HCT116 (cell line): ENCODE measurements around the gene ANXA10.

Experiments used
- CTCF ChIP-seq, 3 experiments: fragments of 200-600 bp in 1 of 3; sonication (generic) in 1 of 3; IDR thresholded peaks in 2 of 3; conservative IDR thresholded peaks in 1 of 3; 2 replicates each; pipeline ENCODE4 v1.5.1; 2012 to 2017; ENCODE audit warnings: low read depth in 2 of 3, low read length in 2 of 3, antibody characterized with exemption in 1 of 3, borderline replicate concordance in 1 of 3, control low read depth in 1 of 3, mild to moderate bottlenecking in 1 of 3, mixed read lengths in 1 of 3, mixed run types in 1 of 3, moderate library complexity in 1 of 3; ENCODE audit not compliant: insufficient read depth in 1 of 3
- EZH2 ChIP-seq: fragments of 200-600 bp; sonication (generic); IDR thresholded peaks from 2 replicates; pipeline ENCODE4 v1.6.1; 2017; ENCODE audit warnings: antibody characterized with exemption, mixed run types
- EZH2phosphoT487 ChIP-seq: fragments of 200-600 bp; IDR thresholded peaks from 2 replicates; pipeline ENCODE4 v1.6.1; 2018; ENCODE audit warnings: antibody characterized with exemption, borderline replicate concordance
- POLR2A ChIP-seq: IDR thresholded peaks from 2 replicates; pipeline ENCODE4 v1.7.0; 2011; ENCODE audit warnings: borderline replicate concordance; ENCODE audit not compliant: insufficient read depth, insufficient read length; ENCODE audit errors: extremely low read depth
- POLR2AphosphoS5 ChIP-seq: IDR thresholded peaks from 2 replicates; pipeline ENCODE4 v1.6.1; 2011; ENCODE audit warnings: mild to moderate bottlenecking, low read depth, low read length, moderate library complexity
- SP1 ChIP-seq: IDR thresholded peaks from 2 replicates; pipeline ENCODE4 v1.6.1; 2012; ENCODE audit warnings: low read depth
- YY1 ChIP-seq: IDR thresholded peaks from 2 replicates; pipeline ENCODE4 v1.6.1; 2011; ENCODE audit warnings: low read length, low read depth, moderate library complexity, mild to moderate bottlenecking; ENCODE audit not compliant: insufficient replicate concordance; ENCODE audit errors: extremely low read depth
- ZFX ChIP-seq: fragments of 450-650 bp; IDR thresholded peaks from 2 replicates; pipeline ENCODE4 v1.6.1; 2017
- ZNF274 ChIP-seq: fragments of 200-500 bp; sonication (Bioruptor generic); IDR thresholded peaks from 2 replicates; pipeline ENCODE4 v1.6.1; 2014; ENCODE audit warnings: mild to moderate bottlenecking, low read depth, low read length, inconsistent platforms
- TF ChIP-seq, protein P1 (sequence below): IDR thresholded peaks from 2 replicates; pipeline ENCODE4 v1.6.1; 2012

- TF ChIP-seq POLR2AphosphoS5, result no peak
- TF ChIP-seq EZH2phosphoT487, result no peak
- TF ChIP-seq, protein P1, sequence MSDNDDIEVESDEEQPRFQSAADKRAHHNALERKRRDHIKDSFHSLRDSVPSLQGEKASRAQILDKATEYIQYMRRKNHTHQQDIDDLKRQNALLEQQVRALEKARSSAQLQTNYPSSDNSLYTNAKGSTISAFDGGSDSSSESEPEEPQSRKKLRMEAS, result no peak
- no peak for TF ChIP-seq EZH2
- TF ChIP-seq CTCF (IDR thresholded peaks at IDR 0.05 in 2 of 3, conservative IDR thresholded peaks at IDR 0.05 in 1 of 3; ENCODE audit: borderline replicate concordance in 1 of 3, insufficient read depth in 1 of 3, low read depth in 2 of 3, low read length in 2 of 3), result no peak
- TF ChIP-seq POLR2A, result no peak
- no peak for TF ChIP-seq YY1
- no peak for TF ChIP-seq ZFX
- TF ChIP-seq ZNF274, result no peak
- no peak for TF ChIP-seq SP1
Measured at GRCh38 chr4:168131196-168131595, 38.9 kb downstream of the ANXA10 start.
